Activated T-cell treated with anti-CD3 and anti-CD28 coated beads, Interleukin-2, amount 50 U/mL, for 72 hours (primary cell): Measurements from ENCODE around the gene CRYAB. TPM values are rescaled to one million over a fixed set of nuclear protein-coding genes. Genes with fewer than 3 reads are reported as not detected.
A peak's percentile ranks its signal among the peaks of the same experiment; 100 is the strongest.

Experiments
- ATAC-seq, 2 donors: fragments of 150-1000 bp; cut with Tn5 transposase; replicated peaks in 1 of 2; 2 replicates each; pipeline ENCODE4 v1.10.0; 2021; ENCODE audit warnings: moderate library complexity in 2 of 2, mild to moderate bottlenecking in 1 of 2
- DNase-seq, 2 donors: peaks; one replicate each; pipeline ENCODE4 v3.0.0; 2021 to 2022; ENCODE audit warnings: mixed read lengths in 1 of 2
- H3K27ac Mint-ChIP-seq: one replicate; pipeline ENCODE4 v1.8.0; 2022; ENCODE audit warnings: mild to moderate bottlenecking, moderate library complexity, mixed read lengths
- H3K27me3 Mint-ChIP-seq: one replicate; pipeline ENCODE4 v1.8.0; 2022; ENCODE audit warnings: low read depth, mixed read lengths
- H3K36me3 Mint-ChIP-seq, 2 donors: one replicate each; pipeline ENCODE4 v1.8.0; 2022; ENCODE audit warnings: mixed read lengths in 2 of 2, mild to moderate bottlenecking in 1 of 2; ENCODE audit not compliant: insufficient read depth in 2 of 2
- H3K4me1 Mint-ChIP-seq: one replicate; pipeline ENCODE4 v1.8.0; 2022; ENCODE audit warnings: low read depth, mixed read lengths
- H3K4me3 Mint-ChIP-seq, 2 donors: one replicate each; pipeline ENCODE4 v1.8.0; 2022; ENCODE audit warnings: mild to moderate bottlenecking in 2 of 2, mixed read lengths in 2 of 2, moderate library complexity in 2 of 2
- H3K9me3 Mint-ChIP-seq, 2 donors: one replicate each; pipeline ENCODE4 v1.8.0; 2022; ENCODE audit warnings: mixed read lengths in 2 of 2
- total RNA-seq, 2 donors: library from RNA; stranded (reverse); gene quantifications; one replicate each; pipeline ENCODE4 v1.2.3, GENCODE V29; 2022

CRYAB gene
- total RNA-seq, 2 donors from 2014 or later, result not detected

DNA sequence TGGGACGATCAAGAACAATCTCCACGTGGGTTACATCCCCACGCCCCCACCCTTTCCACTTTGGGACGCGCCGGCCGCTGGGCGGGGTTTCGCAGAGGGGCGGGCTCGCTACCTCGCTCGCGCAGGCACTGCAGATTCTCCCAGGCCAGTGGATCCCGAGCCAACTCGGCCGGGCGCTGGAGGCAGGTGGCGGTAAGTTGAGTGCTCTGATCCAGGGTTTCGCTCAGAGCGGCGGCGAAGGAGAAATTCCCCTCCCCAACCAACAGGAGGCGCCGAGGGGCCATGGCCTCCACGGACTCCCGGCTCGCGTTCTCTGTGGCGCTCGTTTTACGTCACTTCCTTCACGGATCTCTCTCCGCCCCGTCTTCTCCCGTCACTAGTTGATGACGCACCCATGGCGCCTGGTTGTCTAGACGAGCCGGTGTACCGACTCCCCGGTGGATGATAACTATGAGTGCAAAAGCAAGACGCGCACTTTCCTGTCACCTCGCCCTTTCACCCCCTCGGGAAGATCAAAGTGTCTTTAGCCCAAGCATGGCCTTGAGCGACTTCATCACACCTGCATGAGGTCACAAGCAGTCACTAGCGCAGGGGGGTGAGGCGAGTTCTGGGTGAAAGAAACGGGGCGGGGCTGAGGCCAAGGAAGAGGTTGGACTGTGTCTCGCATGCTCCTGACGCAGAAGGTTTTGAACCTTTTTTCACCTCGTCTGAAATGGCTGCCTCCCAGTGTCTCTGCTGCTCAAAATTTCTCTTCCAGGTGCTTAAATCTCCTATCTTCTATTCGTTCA, 32.5 kb downstream of the CRYAB start, which contains the start of the genes CFAP68 and FDXACB1:
TSS of gene CFAP68 (plus strand) at position 693 of the 788 bp plus-strand sequence. CDS start at position 713, 20 bp downstream.
TSS of gene FDXACB1 (minus strand) at position 317 of the 788 bp plus-strand sequence. CDS start at position 284, 33 bp downstream.
- Mint-ChIP-seq H3K4me1 (peaks cover 14% of the 10 kb centered on the region), H3K4me3 (peak within 1 kb of the TSS; percentile 93 to 97), H3K36me3 (peaks cover 2 to 10% of the 10 kb centered on the region in 2 donors), H3K27me3 (no peaks in the 10 kb centered on the region), H3K27ac (peak within 1 kb of the TSS; percentile 98), H3K9me3 (peaks cover 0 to 2% of the 10 kb centered on the region in 2 donors)
- DNase-seq (peak; percentile 93 to 95), ATAC-seq (peak; percentile 94 to 95)

DNA sequence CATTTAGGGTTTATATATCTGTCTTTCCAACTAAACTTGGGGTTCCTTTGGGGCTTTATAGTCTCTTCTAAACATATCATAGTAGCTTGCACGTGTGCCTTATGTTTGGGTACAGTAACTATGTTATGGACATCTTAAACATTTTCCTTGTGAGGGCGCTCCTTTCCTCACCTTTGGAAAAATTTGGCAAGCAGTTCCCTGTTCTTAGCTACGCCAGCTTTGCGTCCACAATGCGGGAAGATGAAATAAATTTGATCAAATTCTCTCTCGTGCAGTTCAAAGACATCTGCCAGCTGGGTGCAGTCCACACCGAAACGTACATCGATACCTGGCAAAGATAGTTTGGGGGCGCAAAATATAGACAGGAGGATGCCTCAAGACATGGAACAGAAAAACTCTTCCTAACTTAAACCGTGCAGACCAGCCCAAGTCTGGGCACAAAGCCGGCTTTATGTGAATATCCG, 33.2 kb downstream of the CRYAB start:
- Mint-ChIP-seq H3K36me3 (peaks cover 2 to 10% of the 10 kb centered on the region in 2 donors), H3K9me3 (peaks cover 0 to 2% of the 10 kb centered on the region in 2 donors), H3K27me3 (no peaks in the 10 kb centered on the region), H3K27ac (peak overlapping the region; percentile 98), H3K4me3 (peak overlapping the region; percentile 93 to 97), H3K4me1 (peaks cover 14% of the 10 kb centered on the region)
- DNase-seq (no peak), ATAC-seq (no peak)

GRCh38 chr11:111871693-111872161, 39.8 kb downstream of the CRYAB start:
- peak overlapping the region; percentile 91 for H3K4me3 Mint-ChIP-seq
- no peaks in the 10 kb centered on the region for H3K9me3 Mint-ChIP-seq
- no peak for ATAC-seq
- H3K36me3 Mint-ChIP-seq, result peaks cover 7 to 19% of the 10 kb centered on the region in 2 donors
- H3K27ac Mint-ChIP-seq, result peak overlapping the region; percentile 98
- DNase-seq, result no peak
- peaks cover 29% of the 10 kb centered on the region for H3K4me1 Mint-ChIP-seq
- no peaks in the 10 kb centered on the region for H3K27me3 Mint-ChIP-seq

DNA sequence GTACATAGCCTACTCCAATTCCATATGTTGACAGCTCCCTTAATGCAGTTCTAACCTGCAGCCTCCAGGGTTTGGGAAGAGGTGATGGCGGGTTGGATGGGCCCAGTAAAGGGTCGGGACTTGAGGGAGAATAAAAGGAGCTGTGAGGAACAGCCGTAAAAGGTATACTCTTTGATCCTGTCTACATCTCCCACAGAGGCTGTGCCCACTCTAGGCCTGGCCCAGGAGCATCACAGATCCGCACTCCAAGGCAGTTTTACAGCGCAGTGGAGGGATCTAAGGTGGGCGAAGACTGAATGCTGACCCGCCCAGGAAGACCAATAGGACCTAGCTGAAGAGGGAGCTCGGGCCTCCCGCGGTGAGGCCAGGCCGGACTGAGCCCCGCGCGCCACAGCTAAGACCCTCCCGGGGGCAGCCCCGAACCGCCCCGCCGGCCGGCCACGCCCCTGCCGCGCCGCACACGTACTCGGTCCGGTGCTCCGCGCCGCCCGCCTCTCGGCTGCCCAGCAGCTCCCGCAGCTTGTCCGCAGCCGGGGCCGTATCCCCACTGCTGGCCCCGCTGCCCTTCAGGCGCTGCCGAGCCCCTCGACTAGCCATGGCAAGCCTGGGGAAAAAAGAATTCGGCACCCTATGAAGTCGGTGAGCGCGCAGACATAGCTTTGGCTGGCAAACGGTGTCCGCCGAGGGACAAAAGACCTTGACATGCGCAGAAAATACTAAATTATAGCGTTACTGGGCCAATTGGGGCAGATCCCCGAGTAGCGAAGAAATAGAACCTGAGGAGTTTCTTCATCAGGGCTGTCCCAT, 40.5 kb downstream of the CRYAB start, which contains the start of gene ALG9:
TSS of gene ALG9 (minus strand) at position 696 of the 807 bp plus-strand sequence. CDS start at position 597, 99 bp downstream.
- Mint-ChIP-seq H3K36me3 (peaks cover 10 to 19% of the 10 kb centered on the region in 2 donors), H3K9me3 (no peaks in the 10 kb centered on the region)
- ATAC-seq, result peak; percentile 95 to 96

DNA sequence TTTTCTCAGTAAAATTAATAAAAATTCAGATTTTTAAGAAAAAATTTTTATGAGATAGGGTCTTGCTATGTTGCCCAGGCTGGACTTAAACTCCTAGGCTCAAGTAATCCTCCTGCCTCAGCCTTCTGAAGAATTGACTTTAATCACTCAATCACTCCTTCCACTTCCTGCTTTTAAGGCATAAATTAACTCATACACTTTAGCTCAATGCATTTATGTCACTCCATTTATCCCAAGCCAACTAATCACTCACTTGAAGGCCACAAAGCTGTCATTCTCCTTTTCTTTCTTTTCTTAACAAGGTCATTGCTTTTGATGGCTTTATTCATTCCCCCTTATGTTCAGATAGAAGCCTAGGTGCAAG, 41.1 kb downstream of the CRYAB start:
- peaks cover 29% of the 10 kb centered on the region for H3K4me1 Mint-ChIP-seq
- ATAC-seq, result peak; percentile 12 to 22
- H3K9me3 Mint-ChIP-seq, result no peaks in the 10 kb centered on the region
- peak overlapping the region; percentile 91 for H3K4me3 Mint-ChIP-seq
- DNase-seq, result no peak
- H3K36me3 Mint-ChIP-seq, result peaks cover 10 to 20% of the 10 kb centered on the region in 2 donors
- no peaks in the 10 kb centered on the region for H3K27me3 Mint-ChIP-seq
- peak overlapping the region; percentile 76 for H3K27ac Mint-ChIP-seq

More for the DNA sequence above, 40.5 kb downstream of the CRYAB start, which contains the start of gene ALG9:
- peak within 1 kb of the TSS; percentile 91 for H3K4me3 Mint-ChIP-seq
- peak; percentile 88 to 91 for DNase-seq
- H3K27ac Mint-ChIP-seq, result peak within 1 kb of the TSS; percentile 98
- peaks cover 29% of the 10 kb centered on the region for H3K4me1 Mint-ChIP-seq
- H3K27me3 Mint-ChIP-seq, result no peaks in the 10 kb centered on the region

GRCh38 chr11:111870113-111870512, 41.5 kb downstream of the CRYAB start:
- ATAC-seq (no peak), DNase-seq (no peak)
- H3K4me3 Mint-ChIP-seq, result peak overlapping the region in 1 of 2 donors; percentile 54
- H3K4me1 Mint-ChIP-seq, result peaks cover 29% of the 10 kb centered on the region
- peaks cover 10 to 21% of the 10 kb centered on the region in 2 donors for H3K36me3 Mint-ChIP-seq
- no peak overlapping the region for H3K27ac Mint-ChIP-seq
- no peaks in the 10 kb centered on the region for H3K9me3 Mint-ChIP-seq
- H3K27me3 Mint-ChIP-seq, result no peaks in the 10 kb centered on the region

- Mint-ChIP-seq H3K36me3 (peaks cover 3 to 13% of the 10 kb centered on the region in 2 donors), H3K4me3 (no peak overlapping the region), H3K9me3 (no peaks in the 10 kb centered on the region), H3K27ac (no peak overlapping the region), H3K27me3 (no peaks in the 10 kb centered on the region), H3K4me1 (no peaks in the 10 kb centered on the region)
- ATAC-seq (no peak), DNase-seq (no peak)
Observed at GRCh38 chr11:111860257-111860656, 51.3 kb downstream of the CRYAB start.

Other genes with a start within 250 kb of the CRYAB start
- 10 to 100 TPM; 29.6 to 34.7 TPM for gene PPP2R1B, start 145.4 kb downstream of the CRYAB start, total RNA-seq
- gene ALG9, start 40.2 kb downstream of the CRYAB start, total RNA-seq, result 10 to 100 TPM; 46.1 to 52.5 TPM
- 1 to 10 TPM; 2.8 to 4.9 TPM for gene FDXACB1, start 32.6 kb downstream of the CRYAB start, total RNA-seq
- 10 to 100 TPM; 24.9 to 32.6 TPM for gene CFAP68, start 32.2 kb downstream of the CRYAB start, total RNA-seq
- under 1 TPM in 1 of 2 donors, not detected in 1; 0.19 TPM for gene HSPB2, start 964 bp upstream of the CRYAB start, total RNA-seq
- gene C11orf52, start 7.1 kb upstream of the CRYAB start, total RNA-seq, result not detected
- gene DIXDC1, start 25.6 kb upstream of the CRYAB start, total RNA-seq, result 10 to 100 TPM; 14.8 to 24.7 TPM
- gene DLAT, start 113.6 kb upstream of the CRYAB start, total RNA-seq, result 10 to 100 TPM; 27.2 to 31.6 TPM
- gene PIH1D2, start 162.2 kb upstream of the CRYAB start, total RNA-seq, result under 1 TPM; 0.36 to 0.39 TPM
- gene NKAPD1, start 162.5 kb upstream of the CRYAB start, total RNA-seq, result 10 to 100 TPM; 23.7 to 28.7 TPM
- 10 to 100 TPM; 24.2 to 34.1 TPM for gene TIMM8B, start 175.0 kb upstream of the CRYAB start, total RNA-seq
- gene SDHD, start 175.1 kb upstream of the CRYAB start, total RNA-seq, result 100 to 1,000 TPM in 1 of 2 donors, 10 to 100 TPM in 1; 96.9 to 135 TPM